Muscle of arm (tissue), 12 donors: Measurements from ENCODE around the gene DIAPH3. TPM values are rescaled to one million over a fixed set of nuclear protein-coding genes. Genes with fewer than 3 reads are reported as not detected.
"Not testable (repeated sequence)": the region's sequence is repeated elsewhere in the genome, so short reads cannot be mapped to it uniquely, and the experiment has no call there.

Source experiments
- DNase-seq: peaks from one replicate; pipeline ENCODE4 v3.0.0-alpha.2; 2013
- polyA plus RNA-seq, 12 donors: library from polyadenylated mRNA; unstranded; fragments of 120-200 nt; gene quantifications; one replicate each; pipeline ENCODE4 v1.2.1, GENCODE V29; 2013; ENCODE audit not compliant: insufficient read length in 12 of 12

The DIAPH3 gene
- polyA plus RNA-seq, 12 donors: 5.3 to 13.2 (median 8.8) TPM; not detected in 1

DNA sequence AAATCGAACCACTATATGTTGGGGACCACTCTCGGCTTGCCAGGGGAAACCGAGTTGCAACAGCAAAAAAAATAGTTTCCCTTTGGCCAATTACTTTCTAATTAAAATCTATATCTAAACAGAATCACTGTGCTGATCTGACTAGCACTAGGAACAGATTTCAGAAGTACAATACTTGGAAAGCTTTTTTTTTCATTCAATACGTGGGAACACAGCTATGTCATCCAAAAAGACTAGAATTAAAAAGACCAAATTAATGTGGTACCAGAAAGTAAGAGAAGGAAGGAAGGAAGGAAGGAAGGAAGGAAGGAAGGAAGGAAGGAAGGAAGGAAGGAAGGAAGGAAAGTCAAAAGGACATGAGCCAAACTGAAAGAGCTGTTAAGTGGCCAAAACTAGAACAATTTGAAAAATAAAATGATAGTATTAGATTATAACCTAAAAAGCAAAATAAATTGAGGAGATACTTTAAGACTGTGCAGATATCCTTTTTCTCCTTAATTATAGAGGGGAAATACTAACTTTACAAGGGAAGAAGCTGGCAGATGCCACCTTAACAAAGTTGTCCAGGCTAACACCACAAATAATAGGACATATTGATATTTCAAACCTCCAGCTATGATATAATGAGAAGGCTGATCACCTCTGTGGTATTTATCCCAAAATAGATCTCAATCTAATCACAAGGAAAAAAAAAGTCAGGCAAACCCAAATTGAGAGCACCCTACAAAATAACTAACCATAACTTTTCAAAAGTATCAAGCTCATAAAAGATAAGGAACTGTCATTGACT is 63.9 kb downstream of the DIAPH3 start:
- no peak for DNase-seq

DNA sequence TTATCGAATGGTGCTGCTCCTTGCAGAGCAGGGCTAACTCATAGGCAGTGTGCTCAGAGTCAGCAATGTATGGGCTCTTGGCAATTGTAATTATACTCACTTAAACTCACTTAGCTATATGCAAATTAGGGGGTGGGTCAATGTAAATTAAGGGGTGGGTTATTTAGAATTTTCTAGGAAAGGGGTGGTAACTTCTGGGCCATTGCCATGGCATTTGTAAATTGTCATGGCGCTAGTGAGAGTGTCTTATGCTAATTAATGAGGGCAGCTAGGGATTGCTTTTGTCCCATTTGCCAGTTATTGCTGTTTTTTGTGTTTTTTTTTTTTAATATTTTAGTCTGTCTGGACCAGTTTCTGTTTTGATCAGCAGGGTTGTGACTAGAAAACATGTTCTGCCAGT is 68.4 kb downstream of the DIAPH3 start:
- DNase-seq: no peak

DNA sequence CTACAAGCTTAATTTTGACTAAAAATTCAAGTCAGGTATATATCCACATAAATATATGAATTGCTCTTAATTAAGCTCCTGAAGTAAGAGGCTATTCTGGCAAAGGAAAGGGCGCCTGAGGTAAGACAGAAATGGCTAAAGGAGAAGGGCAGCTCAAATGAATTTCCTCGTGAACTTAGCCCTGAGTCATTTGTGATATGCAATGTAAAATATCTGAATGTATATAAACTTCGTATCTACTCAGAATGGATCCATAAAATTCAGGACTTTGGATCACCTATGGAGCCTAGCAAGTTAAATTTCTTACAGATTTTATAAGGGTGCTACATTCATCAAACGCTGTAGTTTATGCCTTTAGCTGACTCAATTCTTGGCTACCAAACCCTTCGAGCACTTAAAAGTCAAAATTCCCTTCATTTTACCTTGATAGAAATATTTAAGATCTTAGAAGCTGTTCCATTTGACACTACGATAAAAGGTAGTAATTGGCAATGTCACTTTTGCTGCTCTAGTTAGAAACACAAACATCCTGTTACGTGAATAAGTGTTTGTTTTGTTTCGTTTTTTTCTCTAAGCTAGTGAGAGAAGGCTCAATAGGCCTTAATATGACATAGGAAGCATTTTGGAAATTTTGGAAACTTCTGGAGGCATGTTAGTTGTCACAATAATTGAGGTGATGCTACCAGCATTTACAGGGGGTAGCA is 69.2 kb downstream of the DIAPH3 start:
- DNase-seq: no peak

DNA sequence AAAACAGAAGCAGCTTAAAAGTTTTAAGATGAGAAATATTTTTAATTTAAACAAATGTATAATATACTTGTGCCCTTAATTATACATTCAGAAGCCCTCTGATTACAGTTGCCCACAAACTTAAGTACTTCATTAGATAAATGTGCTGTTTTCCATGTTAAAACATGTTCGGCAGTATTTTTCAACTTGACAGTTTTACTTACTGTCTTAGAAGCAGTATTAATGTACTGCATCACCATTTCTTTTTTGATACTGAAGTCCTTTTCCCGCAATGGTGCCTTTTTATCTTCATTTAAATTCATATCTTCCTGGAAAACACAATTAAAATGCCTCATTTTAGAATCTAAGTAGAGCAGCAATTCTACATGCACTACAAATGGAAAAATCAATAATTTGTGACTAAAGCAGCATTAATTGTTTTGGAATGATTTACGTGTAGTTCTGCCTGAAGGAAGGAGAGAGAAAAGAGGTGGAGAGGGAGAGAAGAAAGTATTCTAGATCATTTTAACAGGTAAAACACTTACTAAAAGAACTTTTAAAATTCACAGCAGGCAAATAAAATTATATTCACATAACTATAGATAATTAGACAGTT is 70.2 kb downstream of the DIAPH3 start:
- no peak for DNase-seq

DNA sequence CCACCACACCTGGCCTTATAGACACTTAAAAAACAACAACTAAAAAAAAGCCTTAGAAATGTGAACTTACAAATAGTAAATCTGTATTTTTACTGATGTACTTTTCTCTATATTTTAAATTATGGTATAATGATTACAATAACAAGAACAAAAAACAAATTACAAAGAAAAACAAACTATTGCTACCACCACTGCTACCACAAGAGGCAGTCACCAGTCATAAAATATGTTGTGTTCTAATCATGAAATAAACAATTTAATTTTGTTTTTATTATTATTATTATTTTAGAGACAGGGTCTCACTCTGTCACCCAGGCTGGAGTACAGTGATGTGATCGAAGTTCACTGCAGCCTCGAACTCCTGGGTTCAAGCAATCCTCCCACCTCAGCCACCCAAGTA is 72.2 kb downstream of the DIAPH3 start:
- DNase-seq: no peak

DNA sequence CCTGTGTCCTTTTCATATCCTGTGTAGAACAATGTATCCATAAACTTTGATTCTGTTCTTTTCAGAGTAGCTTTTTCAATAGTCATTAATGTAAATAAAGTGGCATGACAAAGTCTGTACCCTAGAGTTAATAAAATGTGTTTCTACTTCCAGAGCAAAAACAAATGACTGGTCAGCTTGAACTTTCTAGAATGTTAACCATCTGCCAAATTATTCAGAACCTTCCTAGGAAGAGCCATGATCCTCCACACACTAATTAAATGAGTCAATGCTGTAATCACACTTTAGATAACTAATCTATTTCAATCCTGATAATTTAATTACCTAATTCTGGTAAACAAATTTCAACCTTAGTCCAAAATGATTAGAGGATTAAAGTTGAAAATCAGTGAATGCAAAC is 73.2 kb downstream of the DIAPH3 start:
- DNase-seq: no peak

DNA sequence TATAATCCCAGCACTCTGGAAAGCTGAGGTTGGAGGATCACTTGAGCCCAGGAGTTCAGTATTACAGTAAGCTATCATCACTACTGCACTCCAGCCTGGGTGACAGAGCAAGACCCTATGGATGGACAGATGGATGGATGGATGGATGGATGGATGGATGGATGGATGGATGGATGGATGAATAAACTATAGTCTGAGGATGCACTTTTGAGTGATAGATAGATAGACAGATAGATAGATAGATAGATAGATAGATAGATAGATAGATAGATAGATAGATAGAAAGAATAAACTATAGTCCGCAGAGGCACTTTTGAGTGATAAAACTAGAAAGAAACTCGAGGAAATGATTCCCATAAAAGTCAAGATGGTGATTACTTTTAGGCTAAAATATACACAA is 79.9 kb downstream of the DIAPH3 start:
- not testable (repeated sequence) for DNase-seq

DNA sequence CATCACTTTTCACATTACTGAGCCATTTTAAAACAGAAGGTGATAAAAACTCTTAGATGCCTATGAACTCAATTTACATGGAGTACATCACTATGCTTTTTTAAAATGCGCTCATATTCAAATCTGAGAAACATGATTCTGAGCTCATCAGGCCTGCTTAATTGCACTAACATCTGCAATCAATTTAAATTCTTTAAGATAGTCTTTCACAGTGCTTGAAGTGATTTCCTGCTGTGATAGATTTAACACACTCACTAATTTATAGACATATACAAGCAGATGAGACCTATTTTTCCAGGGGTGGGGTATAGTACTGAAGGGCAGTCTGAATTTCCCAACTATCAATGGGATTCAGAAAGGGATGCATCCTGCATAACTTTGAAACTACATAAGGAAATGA is 82.9 kb downstream of the DIAPH3 start:
- no peak for DNase-seq

DNA sequence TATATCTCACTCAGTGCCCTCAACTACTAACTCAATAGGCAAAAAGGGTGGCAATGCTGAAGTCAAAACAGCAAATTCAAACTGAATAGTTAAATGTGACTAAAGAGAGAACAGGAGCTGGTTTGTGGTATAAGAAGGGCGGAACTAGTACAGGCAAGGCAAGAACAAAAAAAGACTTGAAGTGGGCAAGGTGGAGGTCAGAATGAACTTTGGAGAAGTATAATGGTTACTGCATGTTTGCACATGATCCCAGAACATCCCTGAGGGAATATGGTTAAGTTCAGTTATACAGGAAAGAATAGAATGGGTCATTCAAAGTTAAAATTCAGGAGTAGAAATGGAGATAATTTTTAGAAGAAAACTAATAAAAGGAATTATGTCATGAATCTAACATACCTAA is 85.5 kb downstream of the DIAPH3 start:
- DNase-seq: no peak

DNA sequence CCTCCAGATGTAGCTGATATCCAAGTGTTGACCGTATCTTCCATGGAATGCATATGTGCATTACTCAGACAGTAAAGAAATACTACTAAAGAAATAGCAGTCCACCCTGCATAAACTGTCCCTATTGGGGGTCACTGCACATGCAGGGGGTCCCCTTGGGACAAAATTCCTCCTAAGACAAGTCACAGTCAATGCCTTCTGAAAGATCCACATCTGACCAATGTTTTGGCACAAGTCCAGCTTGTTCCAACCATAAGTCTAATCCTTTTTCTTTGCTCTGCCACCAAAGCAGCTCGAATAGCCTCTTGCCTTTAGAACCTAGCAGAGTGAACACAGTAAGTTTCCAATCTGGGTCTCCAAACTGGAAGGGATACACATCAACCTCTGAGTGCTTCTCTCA is 87.9 kb downstream of the DIAPH3 start:
- no peak for DNase-seq

DNA sequence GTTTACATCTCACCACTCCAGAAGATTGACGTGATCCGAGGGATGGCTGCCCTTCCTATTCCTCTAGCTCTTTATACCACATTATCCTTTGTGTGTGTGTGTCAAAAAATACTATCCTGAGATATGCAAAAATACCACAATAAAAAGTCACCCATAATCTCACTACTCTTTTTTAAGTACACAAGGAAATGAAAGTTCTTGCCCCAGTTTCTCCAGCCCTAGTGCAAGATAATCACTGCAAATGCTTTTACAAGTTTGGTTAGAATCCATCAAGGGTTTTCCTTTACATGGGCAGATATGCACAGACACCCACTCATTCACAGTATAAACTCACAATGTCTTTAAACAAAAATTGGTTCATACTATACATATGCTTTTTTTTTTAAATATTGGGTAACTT is 89.3 kb downstream of the DIAPH3 start:
- DNase-seq: no peak

DNA sequence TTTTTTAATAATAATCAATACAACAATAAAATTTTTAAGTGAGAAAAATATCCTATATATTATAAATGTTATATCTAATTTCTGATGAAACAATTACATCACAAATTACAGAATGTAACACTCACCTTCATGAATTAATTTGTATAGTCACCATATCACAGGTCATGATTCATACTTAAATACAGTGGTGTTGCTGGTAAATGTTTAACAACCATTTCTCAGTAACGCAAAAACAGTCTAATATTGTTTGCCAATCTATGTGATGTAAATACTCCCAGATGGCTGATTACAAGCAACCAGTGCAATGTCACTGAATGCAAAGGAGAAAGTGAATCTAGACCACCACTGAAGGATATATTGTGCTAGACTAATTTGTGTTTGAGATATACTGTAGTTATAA is 97.5 kb downstream of the DIAPH3 start:
- no peak for DNase-seq

DNA sequence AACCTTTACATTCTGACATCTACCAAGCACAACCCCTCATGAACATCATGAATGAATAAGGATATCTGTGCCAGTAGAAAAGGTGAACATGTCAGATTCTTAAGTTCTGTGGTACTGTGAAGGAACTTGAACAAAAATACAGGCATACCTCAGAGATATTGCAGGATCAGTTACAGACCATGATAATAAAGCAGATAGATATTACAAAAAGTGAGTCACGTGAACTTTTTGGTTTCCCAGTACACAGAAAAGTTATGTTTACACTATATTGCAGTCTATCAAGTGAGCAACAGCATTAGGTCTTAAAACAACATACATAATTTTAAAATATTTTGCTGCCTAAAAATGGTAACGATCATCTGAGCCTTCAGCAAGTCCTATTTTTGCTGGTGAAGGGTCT is 101.2 kb downstream of the DIAPH3 start:
- DNase-seq: no peak

DNA sequence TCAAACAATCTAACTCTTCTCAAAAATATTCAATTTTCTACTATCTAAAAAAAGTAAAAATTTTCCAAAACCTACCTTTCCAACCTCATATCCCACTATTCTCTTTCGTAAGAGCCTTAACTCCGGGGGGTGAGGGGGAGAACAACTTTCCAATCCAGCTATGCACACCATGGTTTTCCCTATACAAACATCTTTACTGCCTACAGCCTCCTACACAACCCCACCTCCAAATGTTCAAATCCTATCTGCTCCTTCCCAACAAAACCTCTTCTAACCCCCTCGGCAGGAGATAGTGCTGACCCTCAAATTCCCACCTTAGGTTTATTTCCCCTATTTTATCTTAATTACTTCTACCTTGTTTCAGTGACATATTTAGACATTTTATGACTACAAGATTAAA is 102.0 kb downstream of the DIAPH3 start:
- DNase-seq: no peak

DNA sequence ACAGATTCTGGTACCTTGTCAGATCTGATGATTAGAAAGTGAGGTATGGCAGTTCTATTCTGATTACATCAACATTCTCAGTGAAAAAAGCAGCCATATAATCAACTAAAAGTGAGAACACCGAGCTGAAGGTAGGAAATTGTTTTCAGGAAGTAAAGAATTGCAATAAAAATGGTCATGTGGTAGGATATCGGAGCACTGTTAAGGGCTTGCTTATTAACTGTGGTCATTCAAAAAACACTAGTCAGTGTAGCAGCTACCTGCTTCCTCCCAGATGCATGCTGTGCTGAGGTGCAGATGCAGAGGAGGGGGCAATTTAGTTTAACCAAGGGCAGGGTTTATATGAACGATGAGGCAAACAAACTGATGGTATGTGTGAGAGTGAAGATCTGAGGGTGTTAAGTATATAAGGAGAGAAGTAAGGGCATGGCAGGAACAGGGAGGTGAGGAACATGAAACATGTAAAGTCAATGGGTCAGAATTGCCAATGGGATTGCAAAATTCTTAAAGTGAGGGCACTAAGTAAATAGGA is 111.9 kb downstream of the DIAPH3 start:
- DNase-seq: no peak

DNA sequence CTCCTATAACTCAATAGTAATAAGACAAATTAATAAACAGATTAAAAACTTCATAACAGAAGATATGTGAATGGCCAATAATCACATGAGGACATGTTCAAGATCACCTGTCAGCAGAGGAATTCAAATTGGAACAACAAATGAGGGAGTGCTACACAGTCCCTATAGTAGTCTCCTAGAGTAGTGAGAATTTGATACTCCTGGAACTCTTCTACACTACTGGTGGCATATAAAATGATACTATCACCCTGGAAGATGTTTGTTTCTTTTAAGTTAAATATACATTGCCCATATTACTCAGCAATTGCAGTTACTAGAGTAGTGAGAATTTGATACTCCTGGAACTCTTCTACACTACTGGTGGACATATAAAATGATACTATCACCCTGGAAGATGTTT is 115.4 kb downstream of the DIAPH3 start:
- DNase-seq: not testable (repeated sequence)

DNA sequence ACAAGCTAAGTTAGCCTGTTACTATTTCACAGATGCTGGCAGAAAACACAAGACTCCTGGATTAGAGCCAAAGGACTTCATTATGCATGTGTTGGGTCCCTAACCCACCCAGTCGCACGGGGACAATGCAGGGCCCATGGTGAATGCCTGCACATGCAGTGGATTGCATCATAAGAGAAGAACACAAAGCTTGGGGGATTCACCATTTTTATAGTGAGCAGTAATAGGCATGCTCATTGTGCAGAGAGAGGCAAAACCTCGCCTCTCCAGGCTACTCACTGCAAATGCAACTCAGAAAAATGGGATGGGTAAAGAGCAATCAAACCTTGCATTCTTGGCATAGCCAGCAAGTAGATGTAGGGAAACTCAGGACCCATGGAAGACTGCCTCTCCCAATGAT is 115.8 kb downstream of the DIAPH3 start:
- no peak for DNase-seq

DNA sequence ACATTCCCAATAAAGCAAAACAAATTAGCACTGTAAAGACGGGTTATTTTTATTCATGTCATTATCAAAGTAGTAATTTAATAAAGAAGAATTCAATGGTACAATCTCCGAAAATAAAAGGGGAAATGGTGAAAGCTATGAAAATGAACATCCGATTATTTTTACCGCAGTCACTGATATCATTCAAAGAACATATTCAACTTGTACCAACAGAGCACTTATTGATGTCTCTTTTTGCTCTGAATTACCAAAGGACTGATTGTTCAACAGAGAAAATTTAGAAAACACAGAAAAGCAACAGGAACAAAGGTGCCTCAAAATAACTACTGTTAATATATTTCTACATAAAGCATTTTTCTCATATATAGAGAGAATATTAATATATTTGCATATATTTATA is 119.4 kb downstream of the DIAPH3 start:
- DNase-seq: no peak

DNA sequence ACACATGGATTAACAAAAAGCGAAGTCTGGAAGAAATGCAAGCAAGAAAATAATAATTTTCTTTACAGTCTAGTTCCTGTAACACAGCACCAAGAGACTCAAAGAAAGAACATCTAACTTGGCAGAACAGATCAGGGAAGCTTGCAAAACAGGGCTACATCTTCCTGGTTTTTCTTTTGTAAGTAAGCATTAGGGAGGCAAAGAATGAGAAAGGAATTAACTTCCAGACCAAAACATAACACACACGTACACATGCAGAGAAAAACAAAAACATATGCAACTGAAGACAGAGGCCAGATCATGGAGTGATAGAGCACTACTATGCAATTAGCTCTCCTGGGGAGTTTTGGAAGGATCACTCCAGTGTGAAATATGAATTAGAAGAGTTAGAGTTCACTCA is 120.5 kb downstream of the DIAPH3 start:
- no peak for DNase-seq

DNA sequence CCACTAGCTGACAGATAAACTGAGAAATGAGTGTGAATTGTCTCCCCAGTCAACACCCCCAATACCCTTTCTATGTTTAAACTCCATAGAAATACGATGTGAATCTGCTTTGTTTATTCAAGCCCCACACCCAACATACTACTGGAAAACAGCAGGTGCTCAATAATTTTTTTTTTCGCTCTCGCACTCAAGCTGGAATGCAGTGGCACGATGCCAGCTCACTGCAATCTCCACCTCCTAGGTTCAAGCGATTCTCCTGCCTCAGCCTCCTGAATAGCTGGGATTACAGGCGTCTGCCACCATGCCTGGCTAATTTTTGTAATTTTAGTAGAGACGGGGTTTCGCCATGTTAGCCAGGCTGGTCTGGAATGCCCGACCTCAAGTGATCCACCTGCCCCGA is 123.1 kb downstream of the DIAPH3 start:
- not testable (repeated sequence) for DNase-seq

DNA sequence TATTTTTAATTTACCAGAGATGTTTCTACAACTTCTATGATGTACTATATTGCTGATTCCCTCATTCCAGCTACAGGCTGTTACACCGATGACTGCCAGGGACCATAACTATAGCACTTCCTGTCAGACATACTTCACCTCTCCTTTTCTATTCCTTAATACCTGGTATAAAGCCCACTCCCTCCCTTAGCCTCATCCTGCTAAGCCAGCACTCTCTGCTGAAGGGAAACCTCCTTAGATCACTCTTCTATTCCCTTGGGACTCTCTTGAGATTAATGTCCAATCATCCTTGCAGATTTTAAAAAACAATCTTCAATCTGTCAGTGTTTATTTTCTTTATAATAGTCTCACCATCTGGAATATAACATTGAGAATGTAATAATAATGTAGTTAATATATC is 127.9 kb downstream of the DIAPH3 start:
- DNase-seq: no peak

DNA sequence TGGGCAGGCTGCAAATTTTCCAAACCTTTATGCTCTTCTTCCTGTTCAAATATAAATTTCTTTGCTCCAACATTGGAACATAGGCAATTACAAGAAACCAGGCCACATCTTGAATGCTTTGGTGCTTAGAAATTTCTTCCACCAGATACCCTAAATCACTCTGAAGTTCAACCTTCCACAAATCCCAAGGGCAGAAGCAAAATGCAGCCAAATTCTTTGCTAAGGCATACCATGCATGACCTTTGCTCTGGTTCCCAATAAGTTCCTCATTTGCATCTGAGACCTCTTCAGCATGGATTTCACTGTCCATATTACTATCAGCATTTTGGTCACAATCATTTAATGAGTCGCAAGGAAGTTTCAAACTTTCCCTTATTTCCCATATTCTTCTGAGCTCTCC is 130.9 kb downstream of the DIAPH3 start:
- no peak for DNase-seq

DNA sequence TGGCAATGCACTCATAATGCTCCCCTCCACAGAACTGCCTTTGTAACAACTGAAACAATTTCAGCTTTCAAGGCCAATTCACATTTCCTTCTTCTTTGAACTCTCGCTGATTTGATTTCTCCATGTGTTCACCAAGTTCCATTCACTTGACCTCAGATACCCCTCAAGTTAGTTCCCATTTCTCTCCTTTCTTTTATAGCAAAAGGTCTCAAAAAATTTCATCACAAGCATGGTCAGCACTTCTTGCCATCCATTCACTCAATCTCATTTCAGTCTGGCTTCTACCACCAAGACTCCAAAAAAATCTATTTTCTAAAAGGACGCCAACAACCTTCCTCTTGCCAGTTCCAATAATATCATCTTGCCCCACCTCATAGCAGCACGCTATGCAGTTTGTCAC is 135.7 kb downstream of the DIAPH3 start:
- no peak for DNase-seq
